Smooth muscle cell (in vitro differentiated cells): ENCODE results near the gene TRIM47. TPM values are rescaled to one million over a fixed set of nuclear protein-coding genes. Genes with fewer than 3 reads are reported as not detected.
A peak's percentile ranks its signal among the peaks of the same experiment; 100 is the strongest.

Experiments used
- DNase-seq: peaks from one replicate; lab custom pipeline; 2025; ENCODE audit not compliant: unreplicated experiment; lab: John Stamatoyannopoulos, UW
- H2AFZ ChIP-seq: fragments of 200-600 bp; sonication (generic); 2 replicates; pipeline ENCODE4 v1.6.0; 2016; ENCODE audit warnings: antibody characterized with exemption, low read depth, mild to moderate bottlenecking
- H3F3A ChIP-seq: fragments of 200-600 bp; sonication (generic); 2 replicates; pipeline ENCODE4 v1.6.0; 2017; ENCODE audit warnings: antibody characterized with exemption, low read depth
- H3K27ac ChIP-seq: fragments of 200-600 bp; sonication (generic); 2 replicates; pipeline ENCODE4 v1.5.1; 2016; ENCODE audit warnings: low read depth, mild to moderate bottlenecking
- H3K27me3 ChIP-seq: fragments of 200-600 bp; sonication (generic); 2 replicates; pipeline ENCODE4 v1.6.1; 2016; ENCODE audit warnings: low read depth, mild to moderate bottlenecking
- H3K36me3 ChIP-seq: fragments of 200-600 bp; sonication (generic); 2 replicates; pipeline ENCODE4 v1.5.1; 2016; ENCODE audit warnings: low read depth
- H3K4me1 ChIP-seq: fragments of 200-600 bp; sonication (generic); 2 replicates; pipeline ENCODE4 v1.5.1; 2016; ENCODE audit warnings: low read depth
- H3K4me2 ChIP-seq: fragments of 200-600 bp; sonication (generic); 2 replicates; pipeline ENCODE4 v1.6.0; 2016; ENCODE audit warnings: mild to moderate bottlenecking
- H3K4me3 ChIP-seq: fragments of 200-600 bp; sonication (generic); 2 replicates; pipeline ENCODE4 v1.5.1; 2016; ENCODE audit warnings: mild to moderate bottlenecking
- H3K79me2 ChIP-seq: fragments of 200-600 bp; sonication (generic); 2 replicates; pipeline ENCODE4 v1.6.0; 2016; ENCODE audit warnings: low read depth, mild to moderate bottlenecking
- H3K9ac ChIP-seq: fragments of 200-600 bp; sonication (generic); 2 replicates; pipeline ENCODE4 v1.6.0; 2016; ENCODE audit warnings: low read depth
- H3K9me3 ChIP-seq: fragments of 200-600 bp; sonication (generic); replicated peaks from 2 replicates; pipeline ENCODE4 v1.5.1; 2016; ENCODE audit warnings: low read depth
- H4K20me1 ChIP-seq: fragments of 200-600 bp; sonication (generic); 2 replicates; pipeline ENCODE4 v1.6.0; 2016; ENCODE audit warnings: low read depth
- WGBS: methylation state at CpG from one replicate; pipeline ENCODE4 v1.1.7; 2016; ENCODE audit warnings: low lambda C conversion rate; 5-methylcytosine and 5-hydroxymethylcytosine counted together
- polyA plus RNA-seq: library from polyadenylated mRNA; unstranded; fragments of >200 nt; fragmentation: Nextera tagmentation; extraction: Ambion mirVana; gene quantifications from 2 replicates; pipeline ENCODE4 v1.2.1, GENCODE V29; 2016
- total RNA-seq: library from RNA; depleted of rRNA; stranded (reverse); fragments of >200 nt; gene quantifications from 2 replicates; pipeline ENCODE4 v1.2.3, GENCODE V29; 2014
- TF ChIP-seq, protein P1 (sequence below): fragments of 200-600 bp; sonication (generic); IDR thresholded peaks from 2 replicates; pipeline ENCODE4 v1.5.1; 2017; ENCODE audit warnings: borderline replicate concordance, mild to moderate bottlenecking, antibody characterized with exemption; ENCODE audit not compliant: insufficient read depth, poor library complexity, severe bottlenecking

TRIM47 gene
- total and polyA plus RNA-seq, 2 experiments from 2014 or later = 8.7 to 16.1 TPM

GRCh38 chr17:75831032-75831571 lies 47.3 kb downstream of the TRIM47 start:
- Histone ChIP-seq H4K20me1 (no peaks in the 10 kb centered on the region), H3K27me3 (no peaks in the 10 kb centered on the region), H3K79me2 (no peaks in the 10 kb centered on the region), H3K9me3 (no peaks in the 10 kb centered on the region), H2AFZ (no peak overlapping the region), H3K4me2 (no peak overlapping the region), H3K27ac (no peak overlapping the region), H3F3A (no peaks in the 10 kb centered on the region), H3K9ac (no peak overlapping the region), H3K36me3 (no peaks in the 10 kb centered on the region), H3K4me1 (no peaks in the 10 kb centered on the region), H3K4me3 (no peak overlapping the region)
- 93% methylated on average over 6 of the region's 15 CpGs for WGBS
- TF ChIP-seq, protein P1, sequence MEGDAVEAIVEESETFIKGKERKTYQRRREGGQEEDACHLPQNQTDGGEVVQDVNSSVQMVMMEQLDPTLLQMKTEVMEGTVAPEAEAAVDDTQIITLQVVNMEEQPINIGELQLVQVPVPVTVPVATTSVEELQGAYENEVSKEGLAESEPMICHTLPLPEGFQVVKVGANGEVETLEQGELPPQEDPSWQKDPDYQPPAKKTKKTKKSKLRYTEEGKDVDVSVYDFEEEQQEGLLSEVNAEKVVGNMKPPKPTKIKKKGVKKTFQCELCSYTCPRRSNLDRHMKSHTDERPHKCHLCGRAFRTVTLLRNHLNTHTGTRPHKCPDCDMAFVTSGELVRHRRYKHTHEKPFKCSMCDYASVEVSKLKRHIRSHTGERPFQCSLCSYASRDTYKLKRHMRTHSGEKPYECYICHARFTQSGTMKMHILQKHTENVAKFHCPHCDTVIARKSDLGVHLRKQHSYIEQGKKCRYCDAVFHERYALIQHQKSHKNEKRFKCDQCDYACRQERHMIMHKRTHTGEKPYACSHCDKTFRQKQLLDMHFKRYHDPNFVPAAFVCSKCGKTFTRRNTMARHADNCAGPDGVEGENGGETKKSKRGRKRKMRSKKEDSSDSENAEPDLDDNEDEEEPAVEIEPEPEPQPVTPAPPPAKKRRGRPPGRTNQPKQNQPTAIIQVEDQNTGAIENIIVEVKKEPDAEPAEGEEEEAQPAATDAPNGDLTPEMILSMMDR = no peak
- DNase-seq = no peak

GRCh38 chr17:75830164-75831031 lies 48.0 kb downstream of the TRIM47 start:
- no peak overlapping the region for H3K4me2 ChIP-seq
- H3K79me2 ChIP-seq = no peaks in the 10 kb centered on the region
- H3K4me1 ChIP-seq = no peaks in the 10 kb centered on the region
- H3K4me3 ChIP-seq = no peak overlapping the region
- no peak overlapping the region for H2AFZ ChIP-seq
- H3K27ac ChIP-seq = no peak overlapping the region
- no peaks in the 10 kb centered on the region for H3K9me3 ChIP-seq
- 63% methylated on average over 27 of the region's 27 CpGs for WGBS
- no peak for DNase-seq
- H3F3A ChIP-seq = no peaks in the 10 kb centered on the region
- no peak overlapping the region for H3K9ac ChIP-seq
- H3K36me3 ChIP-seq = no peaks in the 10 kb centered on the region
- no peaks in the 10 kb centered on the region for H3K27me3 ChIP-seq
- no peaks in the 10 kb centered on the region for H4K20me1 ChIP-seq
- TF ChIP-seq, protein P1 = peak; percentile 47

GRCh38 chr17:75829747-75830146 lies 48.6 kb downstream of the TRIM47 start:
- Histone ChIP-seq H3F3A (no peaks in the 10 kb centered on the region), H3K36me3 (no peaks in the 10 kb centered on the region), H3K9me3 (no peaks in the 10 kb centered on the region), H2AFZ (no peak overlapping the region), H3K27ac (no peak overlapping the region), H3K9ac (no peak overlapping the region), H3K4me1 (no peaks in the 10 kb centered on the region), H3K79me2 (no peaks in the 10 kb centered on the region), H4K20me1 (no peaks in the 10 kb centered on the region), H3K4me3 (no peak overlapping the region), H3K27me3 (no peaks in the 10 kb centered on the region), H3K4me2 (no peak overlapping the region)
- WGBS = 90% methylated on average over 7 of the region's 7 CpGs
- TF ChIP-seq, protein P1 = no peak
- DNase-seq = no peak
